Fibroblast of lung (primary cell): Measurements from ENCODE around the gene RNASE8. TPM values are rescaled to one million over a fixed set of nuclear protein-coding genes. Genes with fewer than 3 reads are reported as not detected.
A peak's percentile ranks its signal among the peaks of the same experiment; 100 is the strongest.

Experiments
- DNase-seq, 2 donors: peaks; one replicate each; pipeline versions ENCODE4 v3.0.0 to v3.0.0-alpha.2; 2010; ENCODE audit warnings: low read depth in 2 of 2
- H2AFZ ChIP-seq: 2 replicates; pipeline ENCODE4 v1.5.1; 2012; ENCODE audit warnings: low read length, control low read depth, inconsistent platforms
- H3K27ac ChIP-seq: 2 replicates; pipeline ENCODE4 v1.5.1; 2011; ENCODE audit warnings: low read length, control low read depth; ENCODE audit not compliant: insufficient read depth
- H3K27me3 ChIP-seq: 2 replicates; pipeline ENCODE4 v1.5.1; 2011; ENCODE audit warnings: mild to moderate bottlenecking, low read length; ENCODE audit not compliant: control insufficient read depth, insufficient read depth
- H3K36me3 ChIP-seq: 2 replicates; pipeline ENCODE4 v1.5.1; 2011; ENCODE audit warnings: low read length; ENCODE audit not compliant: control insufficient read depth, insufficient read depth
- H3K4me1 ChIP-seq: 2 replicates; pipeline ENCODE4 v1.5.1; 2011; ENCODE audit warnings: low read length; ENCODE audit not compliant: control insufficient read depth, insufficient read depth; ENCODE audit errors: extremely low read depth
- H3K4me2 ChIP-seq: 2 replicates; pipeline ENCODE4 v1.5.1; 2011; ENCODE audit warnings: low read length, control low read depth; ENCODE audit not compliant: insufficient read depth; ENCODE audit errors: extremely low read depth
- H3K4me3 ChIP-seq, 4 experiments: fragments of 200-600 bp in 1 of 4; sonication (generic) in 1 of 4; replicated peaks in 1 of 4; 2 replicates each; pipeline ENCODE4 v1.5.1; 2011 to 2016; ENCODE audit warnings: low read length in 4 of 4, low read depth in 3 of 4, mild to moderate bottlenecking in 3 of 4, control low read depth in 2 of 4, inconsistent platforms in 1 of 4, mixed read lengths in 1 of 4; ENCODE audit not compliant: insufficient read depth in 1 of 4; ENCODE audit errors: control extremely low read depth in 1 of 4
- H3K79me2 ChIP-seq: 2 replicates; pipeline ENCODE4 v1.5.1; 2012; ENCODE audit warnings: mild to moderate bottlenecking, low read length, inconsistent platforms; ENCODE audit not compliant: control insufficient read depth, insufficient read depth
- H3K9ac ChIP-seq: 2 replicates; pipeline ENCODE4 v1.5.1; 2011; ENCODE audit warnings: mild to moderate bottlenecking, low read length, control low read depth; ENCODE audit not compliant: insufficient read depth
- H3K9me3 ChIP-seq: 2 replicates; pipeline ENCODE4 v1.5.1; 2012; ENCODE audit warnings: low read depth, low read length; ENCODE audit not compliant: control insufficient read depth, insufficient read depth
- H4K20me1 ChIP-seq: 2 replicates; pipeline ENCODE4 v1.5.1; 2011; ENCODE audit warnings: low read length; ENCODE audit not compliant: control insufficient read depth, insufficient read depth; ENCODE audit errors: extremely low read depth
- EZH2 ChIP-seq: IDR thresholded peaks from 2 replicates; pipeline ENCODE4 v1.5.1; 2012; ENCODE audit warnings: low read length, control low read depth, mild to moderate bottlenecking; ENCODE audit errors: missing control alignments
- polyA plus RNA-seq, 2 donors: library from polyadenylated mRNA; depleted of rRNA in 1 of 2; stranded (reverse) in 1 of 2; unstranded in 1 of 2; fragments of >200 nt; gene quantifications; 2 replicates each; pipeline ENCODE4 v1.2.1, GENCODE V29; 2011 to 2012; ENCODE audit warnings: missing spikeins in 1 of 2
- total RNA-seq: library from RNA; depleted of rRNA; stranded (reverse); fragments of >200 nt; gene quantifications from 2 replicates; pipeline ENCODE4 v1.2.1, GENCODE V29; 2014
- TF ChIP-seq, protein P1 (sequence below), 2 donors: IDR thresholded peaks in 1 of 2; conservative IDR thresholded peaks in 1 of 2; 1 replicate in 1 of 2; 2 replicates in 1 of 2; pipeline ENCODE4 v1.5.1; 2011 to 2012; ENCODE audit warnings: low read length in 2 of 2, control low read depth in 1 of 2, inconsistent platforms in 1 of 2, low read depth in 1 of 2, mild to moderate bottlenecking in 1 of 2

RNASE8 gene
- total and polyA plus RNA-seq, 2 donors (not counting 1 experiment from before 2014, with no cell fraction given), result not detected

DNA sequence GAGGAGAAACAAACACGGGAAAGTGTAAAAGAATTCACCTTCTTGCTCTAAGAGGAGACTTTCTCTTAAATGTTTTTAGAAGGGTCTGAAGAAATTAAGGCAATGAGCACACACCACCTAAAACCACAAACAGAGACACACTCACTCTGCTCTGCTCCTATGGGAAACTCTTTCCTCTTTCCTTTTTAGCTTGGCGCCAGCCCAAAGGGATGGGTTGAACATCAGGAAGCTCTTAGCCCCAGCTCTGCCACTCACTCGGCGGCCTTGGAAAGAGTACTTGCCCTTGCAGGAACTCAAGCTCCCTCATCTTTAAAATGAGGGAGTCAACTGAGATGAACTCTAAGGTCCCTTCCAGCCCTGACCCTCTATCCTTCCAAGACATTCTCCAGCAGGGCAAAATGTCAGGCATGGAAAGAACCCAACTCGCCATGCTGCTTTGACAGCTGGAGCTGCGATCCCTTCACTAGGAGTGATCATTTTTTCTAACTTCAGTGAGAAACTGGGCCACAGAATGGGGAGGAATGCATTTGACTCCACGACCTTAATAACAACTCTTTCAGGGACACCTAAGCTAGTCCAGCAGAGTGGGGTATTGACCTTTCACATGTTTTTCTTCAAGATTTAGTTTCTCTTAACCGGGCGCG is 980 bp upstream of the RNASE8 start:
- Histone ChIP-seq H3K9me3 (no peaks in the 10 kb centered on the region), H4K20me1 (no peaks in the 10 kb centered on the region), H2AFZ (no peak overlapping the region), H3K4me3 (no peak overlapping the region), H3K4me2 (no peak overlapping the region), H3K27ac (no peak overlapping the region), H3K9ac (no peak overlapping the region), H3K36me3 (no peaks in the 10 kb centered on the region), H3K79me2 (no peaks in the 10 kb centered on the region), H3K27me3 (peaks cover 8% of the 10 kb centered on the region), H3K4me1 (no peaks in the 10 kb centered on the region)
- DNase-seq, result no peak
- TF ChIP-seq, protein P1, sequence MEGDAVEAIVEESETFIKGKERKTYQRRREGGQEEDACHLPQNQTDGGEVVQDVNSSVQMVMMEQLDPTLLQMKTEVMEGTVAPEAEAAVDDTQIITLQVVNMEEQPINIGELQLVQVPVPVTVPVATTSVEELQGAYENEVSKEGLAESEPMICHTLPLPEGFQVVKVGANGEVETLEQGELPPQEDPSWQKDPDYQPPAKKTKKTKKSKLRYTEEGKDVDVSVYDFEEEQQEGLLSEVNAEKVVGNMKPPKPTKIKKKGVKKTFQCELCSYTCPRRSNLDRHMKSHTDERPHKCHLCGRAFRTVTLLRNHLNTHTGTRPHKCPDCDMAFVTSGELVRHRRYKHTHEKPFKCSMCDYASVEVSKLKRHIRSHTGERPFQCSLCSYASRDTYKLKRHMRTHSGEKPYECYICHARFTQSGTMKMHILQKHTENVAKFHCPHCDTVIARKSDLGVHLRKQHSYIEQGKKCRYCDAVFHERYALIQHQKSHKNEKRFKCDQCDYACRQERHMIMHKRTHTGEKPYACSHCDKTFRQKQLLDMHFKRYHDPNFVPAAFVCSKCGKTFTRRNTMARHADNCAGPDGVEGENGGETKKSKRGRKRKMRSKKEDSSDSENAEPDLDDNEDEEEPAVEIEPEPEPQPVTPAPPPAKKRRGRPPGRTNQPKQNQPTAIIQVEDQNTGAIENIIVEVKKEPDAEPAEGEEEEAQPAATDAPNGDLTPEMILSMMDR (conservative IDR thresholded peaks at IDR 0.05 in 1 of 2, IDR thresholded peaks at IDR 0.05 in 1 of 2; ENCODE audit: low read depth in 1 of 2, low read length in 2 of 2), result no peak
- no peak for TF ChIP-seq EZH2

DNA sequence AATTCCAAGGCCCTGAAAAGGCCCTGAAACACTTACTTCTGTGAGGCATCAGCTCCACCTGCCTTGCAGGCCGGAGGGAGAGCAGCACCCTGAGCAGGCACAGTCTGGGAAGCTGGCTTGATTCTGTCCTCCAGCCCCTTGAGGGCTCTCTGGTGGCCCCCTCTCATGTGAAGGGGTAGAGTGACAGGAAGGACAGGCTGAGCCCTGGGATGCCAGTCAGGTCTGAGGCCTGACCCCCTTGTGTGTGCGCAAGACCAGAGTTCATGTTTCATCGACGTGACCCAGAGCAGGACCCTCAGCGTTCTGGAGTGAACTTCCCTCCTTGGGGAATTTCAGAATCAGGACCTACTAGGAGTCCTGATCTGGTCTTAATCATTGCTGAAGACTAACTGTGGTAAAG is 1.3 kb downstream of the RNASE8 start:
- Histone ChIP-seq H4K20me1 (no peaks in the 10 kb centered on the region), H3K4me3 (no peak overlapping the region), H3K79me2 (no peaks in the 10 kb centered on the region), H3K9ac (no peak overlapping the region), H3K4me1 (no peaks in the 10 kb centered on the region), H2AFZ (no peak overlapping the region), H3K27me3 (peaks cover 8% of the 10 kb centered on the region), H3K36me3 (no peaks in the 10 kb centered on the region), H3K9me3 (no peaks in the 10 kb centered on the region), H3K4me2 (no peak overlapping the region), H3K27ac (no peak overlapping the region)
- no peak for DNase-seq
- TF ChIP-seq, protein P1 (conservative IDR thresholded peaks at IDR 0.05 in 1 of 2, IDR thresholded peaks at IDR 0.05 in 1 of 2; ENCODE audit: low read depth in 1 of 2, low read length in 2 of 2), result no peak
- no peak for TF ChIP-seq EZH2

DNA sequence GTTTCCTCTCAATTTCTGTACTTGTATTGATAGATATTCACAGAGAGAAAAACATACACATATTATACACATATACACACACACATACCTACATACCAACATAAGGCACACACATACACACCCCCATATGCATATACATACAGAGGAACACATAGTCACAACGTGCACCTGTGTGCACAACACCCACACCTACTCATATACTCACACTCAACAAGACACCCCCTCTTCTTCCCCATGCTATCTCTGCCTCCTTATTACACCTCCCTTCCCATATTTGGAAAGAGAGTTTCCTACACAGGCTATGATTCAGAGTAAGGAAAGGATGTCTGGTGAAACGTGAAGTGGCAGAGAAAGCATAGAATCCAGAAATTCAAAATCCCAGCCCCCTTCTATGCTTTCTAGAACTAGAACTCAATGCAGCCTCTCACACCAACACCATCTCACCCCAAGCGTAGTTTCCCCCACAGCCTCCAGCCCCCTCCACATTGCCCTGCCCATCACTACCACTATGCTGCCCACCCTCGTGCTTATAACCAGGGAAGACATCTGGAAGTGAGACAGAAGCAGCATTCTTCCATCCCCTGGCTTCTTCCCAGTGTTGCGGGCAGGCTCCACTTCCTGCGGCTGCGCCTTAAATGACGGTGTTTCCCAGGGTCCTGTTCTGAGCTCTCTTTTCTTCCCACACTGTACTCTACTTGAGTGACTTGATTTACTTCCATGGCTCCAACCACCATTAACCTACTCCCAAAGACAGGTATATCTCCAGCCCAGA is 2.4 kb downstream of the RNASE8 start:
- Histone ChIP-seq H4K20me1 (no peaks in the 10 kb centered on the region), H3K79me2 (no peaks in the 10 kb centered on the region), H3K27ac (no peak overlapping the region), H3K9me3 (no peaks in the 10 kb centered on the region), H3K36me3 (no peaks in the 10 kb centered on the region), H3K9ac (no peak overlapping the region), H2AFZ (no peak overlapping the region), H3K4me3 (no peak overlapping the region), H3K27me3 (peaks cover 8% of the 10 kb centered on the region), H3K4me2 (no peak overlapping the region), H3K4me1 (no peaks in the 10 kb centered on the region)
- TF ChIP-seq, protein P1 (conservative IDR thresholded peaks at IDR 0.05 in 1 of 2, IDR thresholded peaks at IDR 0.05 in 1 of 2; ENCODE audit: low read depth in 1 of 2, low read length in 2 of 2), result no peak
- DNase-seq, result peak in 1 of 2 donors; percentile 68
